Measurements from ENCODE around the gene ZBTB33.

The ZBTB33 gene

DNA sequence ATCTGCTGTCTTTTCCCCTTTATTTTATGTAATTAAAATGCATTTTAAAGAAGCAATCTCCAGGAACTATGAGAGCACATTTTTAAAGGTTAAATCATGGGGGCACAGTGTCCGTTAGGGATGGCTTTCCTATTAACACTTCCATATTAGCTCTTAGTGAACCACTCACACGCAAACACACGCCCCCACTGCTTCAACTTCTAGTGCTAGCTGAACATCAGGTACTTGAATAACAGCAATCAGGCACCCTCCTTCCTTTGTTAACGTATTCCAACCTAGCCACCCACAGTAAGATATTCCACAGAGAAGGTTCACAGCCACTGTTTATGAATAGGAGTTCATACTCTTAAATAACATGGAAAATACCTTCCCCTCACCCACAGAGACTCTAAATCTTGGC lies 51.3 kb downstream of the ZBTB33 start:
- in situ Hi-C loops (cut with MboI; ENCODE audit: low pct_unique_long_range_greater_than_20kb, low sequenced_read_pairs, unreplicated experiment), result no loop called here
- no peak for TF ChIP-seq CTCF (IDR thresholded peaks at IDR 0.05; ENCODE audit: extremely low read depth, insufficient read depth, missing control alignments)
- no peak for DNase-seq (ENCODE audit: low spot score)

DNA sequence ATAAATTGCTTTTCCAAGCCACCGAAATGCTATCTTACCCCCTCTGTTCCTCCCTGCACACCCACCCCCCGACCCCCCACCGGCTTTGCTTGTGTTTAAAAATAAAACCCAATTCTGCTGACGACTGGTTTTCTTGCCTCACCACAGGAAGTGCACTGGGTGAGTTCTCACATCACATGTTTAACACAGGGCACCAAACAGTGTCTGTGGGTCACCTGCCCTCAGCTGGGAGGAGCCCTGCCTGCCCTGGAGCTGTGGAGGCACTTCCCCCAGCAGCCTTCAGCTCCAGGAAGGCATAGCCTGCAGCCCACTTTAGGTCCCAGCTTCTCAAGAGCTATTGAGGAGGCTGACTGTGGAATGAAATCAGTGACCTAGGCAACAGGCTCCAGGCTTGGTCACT lies 51.8 kb downstream of the ZBTB33 start:
- no peak for TF ChIP-seq CTCF (IDR thresholded peaks at IDR 0.05; ENCODE audit: extremely low read depth, insufficient read depth, missing control alignments)
- peak; percentile 28 for DNase-seq (ENCODE audit: low spot score)
- in situ Hi-C loops (cut with MboI; ENCODE audit: low pct_unique_long_range_greater_than_20kb, low sequenced_read_pairs, unreplicated experiment), result no loop called here

DNA sequence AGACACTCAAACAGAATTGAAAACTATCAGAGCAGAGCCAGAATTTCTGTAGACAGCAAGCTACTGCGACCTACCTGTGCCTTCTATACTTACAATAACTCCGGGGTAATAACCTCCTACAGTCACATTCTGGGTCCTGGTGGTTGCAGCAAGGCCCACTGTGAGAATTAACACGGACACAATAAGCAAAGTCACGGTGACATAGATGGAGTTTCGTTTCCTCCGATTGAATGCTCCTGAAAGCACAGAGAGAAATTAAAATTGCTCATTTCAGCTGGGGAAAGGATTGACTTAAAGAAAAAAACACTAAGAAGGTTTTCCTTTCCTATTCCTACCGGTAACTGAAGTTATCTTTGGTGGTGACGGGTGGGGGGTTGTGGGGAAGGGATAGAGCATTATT lies 53.6 kb downstream of the ZBTB33 start:
- in situ Hi-C loops (cut with MboI; ENCODE audit: low pct_unique_long_range_greater_than_20kb, low sequenced_read_pairs, unreplicated experiment), result no loop called here
- no peak for TF ChIP-seq CTCF (IDR thresholded peaks at IDR 0.05; ENCODE audit: extremely low read depth, insufficient read depth, missing control alignments)
- no peak for DNase-seq (ENCODE audit: low spot score)

DNA sequence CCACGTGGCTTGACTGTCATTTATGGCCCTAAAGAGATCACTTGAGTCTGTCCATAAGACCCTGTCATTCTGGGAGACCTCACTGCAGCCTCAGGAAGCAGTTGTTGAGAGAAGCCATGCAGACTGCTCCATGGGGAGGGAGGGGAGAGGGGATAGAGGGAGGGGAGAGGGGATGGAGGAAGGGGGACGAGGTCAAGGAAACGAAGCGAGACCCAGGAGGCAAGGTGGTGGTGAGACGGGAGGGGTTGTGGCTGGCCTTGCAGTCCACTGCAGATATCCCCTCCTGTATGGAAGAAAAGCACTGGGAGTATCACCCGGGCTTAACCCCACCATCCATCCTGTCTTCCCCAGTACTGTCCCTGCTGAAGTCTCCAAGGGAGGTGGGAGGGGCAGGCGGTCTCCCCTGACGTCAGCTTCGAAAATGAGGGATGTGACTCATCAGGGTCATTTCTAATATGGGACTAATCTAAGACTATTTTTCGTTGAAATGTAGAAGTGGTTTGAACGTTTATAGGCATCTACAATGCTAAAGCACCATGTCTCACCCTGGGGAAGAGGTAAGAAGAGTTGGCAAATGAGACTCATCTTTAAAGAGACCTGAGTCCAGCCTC lies 55.0 kb downstream of the ZBTB33 start:
- no peak for TF ChIP-seq CTCF (IDR thresholded peaks at IDR 0.05; ENCODE audit: extremely low read depth, insufficient read depth, missing control alignments)
- DNase-seq (ENCODE audit: low spot score), result no peak
- in situ Hi-C loops (cut with MboI; ENCODE audit: low pct_unique_long_range_greater_than_20kb, low sequenced_read_pairs, unreplicated experiment), result no loop called here

DNA sequence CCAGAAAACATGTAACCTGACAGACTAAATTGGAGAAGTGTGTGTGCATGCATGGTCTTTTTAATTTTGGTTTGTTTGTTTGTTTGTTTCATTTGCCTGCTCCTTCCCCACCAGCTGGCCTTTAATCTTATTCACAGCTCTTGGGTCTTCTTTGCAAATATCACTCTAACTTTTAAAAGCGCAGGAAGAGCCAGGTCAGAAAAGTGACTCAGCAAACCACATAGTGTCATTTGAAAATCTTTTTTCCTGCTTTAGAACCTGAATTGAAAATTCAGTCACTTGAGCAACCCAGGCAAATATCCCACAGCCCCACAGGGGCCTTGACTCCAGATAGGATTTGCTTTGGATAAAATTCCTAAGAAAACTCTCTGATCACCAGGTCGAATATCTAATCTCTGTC lies 56.0 kb downstream of the ZBTB33 start:
- in situ Hi-C loops (cut with MboI; ENCODE audit: low pct_unique_long_range_greater_than_20kb, low sequenced_read_pairs, unreplicated experiment), result no loop called here
- no peak for DNase-seq (ENCODE audit: low spot score)
- no peak for TF ChIP-seq CTCF (IDR thresholded peaks at IDR 0.05; ENCODE audit: extremely low read depth, insufficient read depth, missing control alignments)

Data from GM13977 (cell line).